Neutrophil (primary cell): ENCODE measurements around the gene APOLD1.
"Not testable (repeated sequence)": the region's sequence is repeated elsewhere in the genome, so short reads cannot be mapped to it uniquely, and the experiment has no call there.

Experiments
- H3K27ac ChIP-seq: fragments of 200-600 bp; sonication (generic); 2 replicates; pipeline ENCODE4 v1.5.1; 2016; ENCODE audit warnings: mild to moderate bottlenecking, moderate library complexity
- H3K27me3 ChIP-seq: fragments of 200-600 bp; sonication (generic); 2 replicates; pipeline ENCODE4 v1.6.0; 2016; ENCODE audit warnings: mild to moderate bottlenecking
- H3K36me3 ChIP-seq: fragments of 200-600 bp; sonication (generic); 2 replicates; pipeline ENCODE4 v1.5.1; 2017
- H3K4me1 ChIP-seq, 2 experiments: fragments of 200-600 bp in 1 of 2; sonication (generic) in 1 of 2; 1 replicate in 1 of 2; 2 replicates in 1 of 2; pipeline versions ENCODE4 v1.5.1 to v1.6.1; 2013 to 2016; ENCODE audit warnings: low read depth in 1 of 2, low read length in 1 of 2, mild to moderate bottlenecking in 1 of 2, moderate library complexity in 1 of 2; ENCODE audit not compliant: control insufficient read depth in 1 of 2, insufficient read depth in 1 of 2
- H3K4me3 ChIP-seq, 2 experiments: fragments of 200-600 bp in 1 of 2; sonication (generic) in 1 of 2; 1 replicate in 1 of 2; 2 replicates in 1 of 2; pipeline ENCODE4 v1.5.1; 2013 to 2016; ENCODE audit warnings: low read depth in 1 of 2, low read length in 1 of 2, mild to moderate bottlenecking in 1 of 2, moderate library complexity in 1 of 2
- H3K9me3 ChIP-seq: fragments of 200-600 bp; sonication (generic); 2 replicates; pipeline ENCODE4 v1.5.1; 2016
- CTCF ChIP-seq: fragments of 200-600 bp; sonication (generic); IDR thresholded peaks from 2 replicates; pipeline ENCODE4 v1.5.1; 2016; ENCODE audit warnings: antibody characterized with exemption

The APOLD1 gene

GRCh38 chr12:12798480-12798879, 13.0 kb downstream of the APOLD1 start:
- Histone ChIP-seq H3K27ac (no peak overlapping the region), H3K27me3 (no peaks in the 10 kb centered on the region), H3K9me3 (no peaks in the 10 kb centered on the region), H3K36me3 (no peaks in the 10 kb centered on the region), H3K4me3 (no peak overlapping the region), H3K4me1 (no peaks in the 10 kb centered on the region)
- no peak for TF ChIP-seq CTCF

- Histone ChIP-seq H3K27ac (no peak overlapping the region), H3K4me1 (no peaks in the 10 kb centered on the region), H3K9me3 (no peaks in the 10 kb centered on the region), H3K27me3 (no peaks in the 10 kb centered on the region), H3K36me3 (no peaks in the 10 kb centered on the region), H3K4me3 (no peak overlapping the region)
- no peak for TF ChIP-seq CTCF
Measured at GRCh38 chr12:12799163-12799920, 13.9 kb downstream of the APOLD1 start.

- Histone ChIP-seq H3K4me3 (no peak overlapping the region), H3K9me3 (no peaks in the 10 kb centered on the region), H3K27ac (no peak overlapping the region), H3K36me3 (no peaks in the 10 kb centered on the region), H3K27me3 (no peaks in the 10 kb centered on the region), H3K4me1 (no peaks in the 10 kb centered on the region)
- no peak for TF ChIP-seq CTCF
Measured at GRCh38 chr12:12800406-12801180, 15.1 kb downstream of the APOLD1 start.

GRCh38 chr12:12801656-12802055, 16.2 kb downstream of the APOLD1 start:
- not testable (repeated sequence) for H3K9me3 ChIP-seq, H3K27ac ChIP-seq, H3K4me3 ChIP-seq, H3K36me3 ChIP-seq, H3K4me1 ChIP-seq, H3K27me3 ChIP-seq

GRCh38 chr12:12803186-12803585, 17.7 kb downstream of the APOLD1 start:
- Histone ChIP-seq H3K36me3 (no peaks in the 10 kb centered on the region), H3K9me3 (no peaks in the 10 kb centered on the region), H3K27me3 (no peaks in the 10 kb centered on the region), H3K4me3 (no peak overlapping the region), H3K4me1 (no peaks in the 10 kb centered on the region), H3K27ac (no peak overlapping the region)
- no peak for TF ChIP-seq CTCF

- Histone ChIP-seq H3K27me3 (no peaks in the 10 kb centered on the region), H3K4me3 (no peak overlapping the region), H3K27ac (no peak overlapping the region), H3K36me3 (no peaks in the 10 kb centered on the region), H3K9me3 (no peaks in the 10 kb centered on the region), H3K4me1 (no peaks in the 10 kb centered on the region)
- TF ChIP-seq CTCF = no peak
Measured at GRCh38 chr12:12804011-12804410, 18.6 kb downstream of the APOLD1 start.
